Measurements from ENCODE around the gene PRKCE. TPM values are rescaled to one million over a fixed set of nuclear protein-coding genes. Genes with fewer than 3 reads are reported as not detected.

The PRKCE gene
- total and polyA plus RNA-seq, 7 donors = 3.0 to 21.9 (median 15.8) TPM

DNA sequence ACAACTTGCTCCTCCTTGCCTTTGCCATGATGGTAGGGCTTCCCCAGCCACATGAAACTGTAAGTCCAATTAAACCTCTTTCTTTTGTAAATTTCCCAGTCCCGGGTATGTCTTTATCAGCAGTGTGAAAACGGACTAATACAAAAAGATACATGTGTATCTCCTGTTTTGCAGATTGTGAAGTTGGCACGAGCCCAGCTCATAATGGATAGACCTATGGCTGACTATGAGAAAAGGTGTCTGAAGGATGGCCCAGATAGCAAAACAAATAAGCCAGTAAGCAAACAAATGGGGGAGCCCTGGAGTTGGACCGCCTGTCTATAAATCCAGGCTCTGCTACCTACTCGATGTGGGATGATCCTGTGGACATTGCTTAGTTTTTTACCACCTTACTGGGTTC lies 15.5 kb upstream of the PRKCE start:
- H3K27ac ChIP-seq = no peak overlapping the region
- H3K36me3 ChIP-seq = no peaks in the 10 kb centered on the region
- no peak for DNase-seq
- 83 to 90% methylated on average over 5 of the region's 5 CpGs for WGBS, 2 donors
- intact Hi-C loops (cut with DNase I) = no loop called here
- TF ChIP-seq EP300 (IDR thresholded peaks at IDR 0.05) (no peak), CTCF (IDR thresholded peaks at IDR 0.05) (no peak), POLR2AphosphoS5 (IDR thresholded peaks at IDR 0.05) (no peak), POLR2A (IDR thresholded peaks at IDR 0.05) (no peak)
- no peaks in the 10 kb centered on the region for H3K27me3 ChIP-seq
- H3K4me3 ChIP-seq = no peak overlapping the region
- no peaks in the 10 kb centered on the region for H3K4me1 ChIP-seq
- no peaks in the 10 kb centered on the region for H3K9me3 ChIP-seq

DNA sequence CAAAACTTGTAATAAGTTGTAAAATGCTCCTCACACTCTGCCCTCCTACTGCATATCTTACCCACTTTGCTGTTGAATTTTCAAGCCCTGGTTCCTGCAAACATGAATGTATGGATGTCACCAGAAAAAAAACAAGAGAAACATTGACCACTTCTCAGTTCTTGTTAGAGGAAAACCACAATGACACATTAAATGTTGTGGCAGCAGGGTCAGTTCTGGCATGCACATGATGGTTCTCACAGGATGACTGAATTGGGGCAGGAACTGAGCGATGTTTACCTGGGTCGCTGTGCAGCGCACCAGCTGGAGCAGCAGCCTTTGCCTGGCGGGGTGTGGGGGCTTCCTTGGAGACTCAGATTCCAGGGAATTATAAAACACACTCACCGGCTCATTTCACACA lies 14.0 kb upstream of the PRKCE start:
- Histone ChIP-seq H3K27me3 (no peaks in the 10 kb centered on the region), H3K27ac (no peak overlapping the region), H3K4me3 (no peak overlapping the region), H3K9me3 (no peaks in the 10 kb centered on the region), H3K4me1 (no peaks in the 10 kb centered on the region), H3K36me3 (no peaks in the 10 kb centered on the region)
- intact Hi-C loops (cut with DNase I) = no loop called here
- DNase-seq = no peak
- 63 to 85% methylated on average over 5 of the region's 5 CpGs for WGBS, 2 donors
- TF ChIP-seq EP300 (IDR thresholded peaks at IDR 0.05) (no peak), POLR2AphosphoS5 (IDR thresholded peaks at IDR 0.05) (no peak), CTCF (IDR thresholded peaks at IDR 0.05) (no peak), POLR2A (IDR thresholded peaks at IDR 0.05) (no peak)

- H3K9me3 ChIP-seq = no peaks in the 10 kb centered on the region
- DNase-seq = no peak
- no peak overlapping the region for H3K27ac ChIP-seq
- H3K27me3 ChIP-seq = peaks cover 0 to 4% (median 0%) of the 10 kb centered on the region in 3 donors
- H3K4me3 ChIP-seq = no peak overlapping the region
- 71 to 86% methylated on average over 2 of the region's 2 CpGs for WGBS, 2 donors
- TF ChIP-seq CTCF (IDR thresholded peaks at IDR 0.05) (no peak), POLR2A (IDR thresholded peaks at IDR 0.05) (no peak), EP300 (IDR thresholded peaks at IDR 0.05) (no peak)
- peaks cover 0 to 15% (median 5%) of the 10 kb centered on the region in 4 donors for H3K4me1 ChIP-seq
- H3K36me3 ChIP-seq = no peaks in the 10 kb centered on the region
- intact Hi-C loops (cut with DNase I) = no loop called here
Observed at GRCh38 chr2:45640576-45640975, 10.9 kb upstream of the PRKCE start.

GRCh38 chr2:45643095-45643494 lies 8.4 kb upstream of the PRKCE start:
- intact Hi-C loops (cut with DNase I) = loop anchor here (1.0 to 2.0 kb wide), 2 partner anchors 293 to 818 kb away; no protein-coding TSS in a partner anchor
- H3K36me3 ChIP-seq = no peaks in the 10 kb centered on the region
- no peak for TF ChIP-seq POLR2AphosphoS5 (IDR thresholded peaks at IDR 0.05)
- no peak for TF ChIP-seq POLR2A (IDR thresholded peaks at IDR 0.05)
- TF ChIP-seq CTCF (IDR thresholded peaks at IDR 0.05) = no peak
- TF ChIP-seq EP300 (IDR thresholded peaks at IDR 0.05) = no peak

More at GRCh38 chr2:45643095-45643494, 8.4 kb upstream of the PRKCE start:
- Histone ChIP-seq H3K4me3 (peak overlapping the region; percentile 32 to 69 (median 58)), H3K9me3 (no peaks in the 10 kb centered on the region), H3K27ac (peak overlapping the region in 2 of 4 donors; percentile 35 to 67), H3K27me3 (peaks cover 0 to 4% (median 0%) of the 10 kb centered on the region in 3 donors), H3K4me1 (peaks cover 0 to 30% (median 15%) of the 10 kb centered on the region in 4 donors)
- 21 to 32% methylated on average over 11 of the region's 11 CpGs for WGBS, 2 donors
- DNase-seq = no peak

Data from sigmoid colon (tissue), 7 donors.